ENCODE measurements around the gene TACC3.

The TACC3 gene

DNA sequence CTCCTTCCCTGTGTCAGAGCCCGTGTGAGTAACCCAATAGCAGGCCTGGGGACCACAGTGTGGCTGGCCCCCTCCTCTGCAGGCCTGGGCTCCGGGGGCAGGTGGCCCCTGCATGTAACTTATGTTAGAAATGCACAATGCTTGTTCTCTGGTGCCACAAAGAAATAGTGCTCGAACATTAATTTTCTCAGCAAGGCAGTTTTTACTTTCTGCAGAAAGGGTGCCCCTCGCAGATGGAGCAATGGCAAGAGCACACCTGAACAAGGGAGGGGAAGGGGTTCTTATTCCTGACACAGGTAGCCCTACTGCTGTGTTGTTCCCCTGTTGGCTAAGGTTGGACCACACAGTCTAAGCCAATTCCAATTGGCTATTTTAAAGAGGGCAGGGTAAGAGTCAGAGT is 17.1 kb downstream of the TACC3 start:
- DNase-seq (ENCODE audit: low spot score), result no peak
- TF ChIP-seq, protein P1, sequence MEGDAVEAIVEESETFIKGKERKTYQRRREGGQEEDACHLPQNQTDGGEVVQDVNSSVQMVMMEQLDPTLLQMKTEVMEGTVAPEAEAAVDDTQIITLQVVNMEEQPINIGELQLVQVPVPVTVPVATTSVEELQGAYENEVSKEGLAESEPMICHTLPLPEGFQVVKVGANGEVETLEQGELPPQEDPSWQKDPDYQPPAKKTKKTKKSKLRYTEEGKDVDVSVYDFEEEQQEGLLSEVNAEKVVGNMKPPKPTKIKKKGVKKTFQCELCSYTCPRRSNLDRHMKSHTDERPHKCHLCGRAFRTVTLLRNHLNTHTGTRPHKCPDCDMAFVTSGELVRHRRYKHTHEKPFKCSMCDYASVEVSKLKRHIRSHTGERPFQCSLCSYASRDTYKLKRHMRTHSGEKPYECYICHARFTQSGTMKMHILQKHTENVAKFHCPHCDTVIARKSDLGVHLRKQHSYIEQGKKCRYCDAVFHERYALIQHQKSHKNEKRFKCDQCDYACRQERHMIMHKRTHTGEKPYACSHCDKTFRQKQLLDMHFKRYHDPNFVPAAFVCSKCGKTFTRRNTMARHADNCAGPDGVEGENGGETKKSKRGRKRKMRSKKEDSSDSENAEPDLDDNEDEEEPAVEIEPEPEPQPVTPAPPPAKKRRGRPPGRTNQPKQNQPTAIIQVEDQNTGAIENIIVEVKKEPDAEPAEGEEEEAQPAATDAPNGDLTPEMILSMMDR (IDR thresholded peaks at IDR 0.05; ENCODE audit: borderline replicate concordance, control extremely low read depth, extremely low read depth, insufficient read depth, missing control alignments), result no peak
- in situ Hi-C loops (cut with MboI; ENCODE audit: low sequenced_read_pairs, unreplicated experiment), result no loop called here

DNA sequence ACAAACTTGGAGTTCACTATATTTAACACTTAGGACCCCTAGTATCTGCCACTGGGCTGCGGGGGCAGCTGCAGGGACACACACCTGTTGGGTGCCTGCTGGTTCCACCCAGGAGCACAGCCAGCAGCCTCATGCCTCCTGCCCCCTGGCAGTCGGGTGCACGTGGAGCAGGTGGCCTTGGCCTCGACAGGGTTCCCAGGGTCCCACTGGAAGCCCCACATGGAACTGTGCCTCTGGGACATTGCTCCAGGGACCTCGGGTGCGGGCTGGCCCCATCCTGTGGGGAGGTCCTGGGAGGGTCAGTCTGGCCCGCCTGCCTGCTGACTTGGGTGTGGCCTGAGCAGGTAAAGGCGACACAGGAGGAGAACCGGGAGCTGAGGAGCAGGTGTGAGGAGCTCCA is 18.0 kb downstream of the TACC3 start:
- in situ Hi-C loops (cut with MboI; ENCODE audit: low sequenced_read_pairs, unreplicated experiment), result no loop called here
- DNase-seq (ENCODE audit: low spot score), result no peak
- TF ChIP-seq, protein P1 (IDR thresholded peaks at IDR 0.05; ENCODE audit: borderline replicate concordance, control extremely low read depth, extremely low read depth, insufficient read depth, missing control alignments), result no peak

DNA sequence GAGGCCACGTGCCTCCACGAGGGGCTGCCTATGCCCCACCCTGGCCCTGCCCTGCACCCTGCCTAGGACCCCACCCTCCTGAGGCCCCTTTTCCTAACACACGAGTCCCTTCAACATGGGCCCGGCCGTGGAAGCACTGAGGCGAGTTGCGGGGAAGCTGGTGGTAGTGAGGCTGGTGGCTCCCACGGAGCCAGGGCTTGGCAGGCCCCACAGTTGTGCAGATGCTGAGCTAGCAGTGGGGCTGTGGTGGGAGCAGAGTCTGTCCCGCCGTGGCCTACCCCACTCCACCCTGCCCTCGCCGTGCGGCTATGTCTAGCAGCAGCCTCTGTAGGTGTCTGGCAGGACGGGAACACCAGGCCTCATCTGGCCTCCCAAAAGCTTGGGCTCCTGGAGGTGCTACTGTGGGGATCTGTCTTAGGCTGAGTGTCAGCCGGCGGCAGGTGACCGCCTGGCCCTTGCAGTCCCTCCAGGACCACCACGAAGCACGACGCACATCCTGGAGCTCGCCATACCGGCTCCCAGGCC is 18.8 kb downstream of the TACC3 start:
- DNase-seq (ENCODE audit: low spot score), result no peak
- in situ Hi-C loops (cut with MboI; ENCODE audit: low sequenced_read_pairs, unreplicated experiment), result no loop called here
- TF ChIP-seq, protein P1 (IDR thresholded peaks at IDR 0.05; ENCODE audit: borderline replicate concordance, control extremely low read depth, extremely low read depth, insufficient read depth, missing control alignments), result no peak

DNA sequence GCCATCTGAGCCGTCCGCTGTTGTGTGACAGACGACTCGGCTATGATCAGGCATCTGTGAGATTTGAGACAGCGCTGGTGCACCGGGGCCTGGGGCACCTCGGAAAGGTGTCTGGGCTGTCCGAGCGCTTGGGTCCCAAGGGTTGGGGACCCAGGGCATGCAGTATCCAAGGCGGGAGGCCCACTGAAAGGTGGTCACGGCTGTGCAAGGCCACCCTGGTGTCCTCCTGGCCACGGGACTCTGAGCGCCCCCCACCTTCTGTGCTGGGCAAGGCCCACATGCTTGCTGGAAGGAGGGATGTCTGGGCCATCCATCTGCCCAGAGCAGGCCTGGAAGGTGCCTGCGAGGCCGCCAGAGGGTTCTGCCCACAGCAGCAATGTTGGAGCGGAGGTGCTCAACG is 19.9 kb downstream of the TACC3 start:
- in situ Hi-C loops (cut with MboI; ENCODE audit: low sequenced_read_pairs, unreplicated experiment), result no loop called here
- TF ChIP-seq, protein P1 (IDR thresholded peaks at IDR 0.05; ENCODE audit: borderline replicate concordance, control extremely low read depth, extremely low read depth, insufficient read depth, missing control alignments), result no peak

DNA sequence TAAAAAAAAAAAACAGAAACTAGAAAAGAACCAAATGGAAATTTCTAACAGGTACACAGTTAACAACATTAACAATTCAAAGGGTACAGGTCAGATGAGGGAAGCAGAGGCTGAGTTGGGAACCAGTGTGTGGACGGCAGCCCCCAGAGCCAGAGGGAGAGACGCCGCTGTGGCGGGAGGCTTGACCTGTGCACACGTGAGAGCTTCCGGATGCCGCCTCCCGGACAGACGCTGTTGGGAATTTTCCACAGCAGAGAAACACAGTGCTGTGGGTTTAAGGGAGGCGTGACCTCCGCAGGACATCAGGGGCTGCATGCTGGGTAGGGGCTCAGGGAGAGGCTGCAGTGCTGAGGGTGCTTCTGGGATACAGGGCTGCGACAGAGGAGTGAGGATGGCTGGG is 22.2 kb downstream of the TACC3 start:
- in situ Hi-C loops (cut with MboI; ENCODE audit: low sequenced_read_pairs, unreplicated experiment), result no loop called here
- TF ChIP-seq, protein P1 (IDR thresholded peaks at IDR 0.05; ENCODE audit: borderline replicate concordance, control extremely low read depth, extremely low read depth, insufficient read depth, missing control alignments), result no peak
- no peak for DNase-seq (ENCODE audit: low spot score)

More for the DNA sequence above, 19.9 kb downstream of the TACC3 start:
- DNase-seq (ENCODE audit: low spot score), result no peak

DNA sequence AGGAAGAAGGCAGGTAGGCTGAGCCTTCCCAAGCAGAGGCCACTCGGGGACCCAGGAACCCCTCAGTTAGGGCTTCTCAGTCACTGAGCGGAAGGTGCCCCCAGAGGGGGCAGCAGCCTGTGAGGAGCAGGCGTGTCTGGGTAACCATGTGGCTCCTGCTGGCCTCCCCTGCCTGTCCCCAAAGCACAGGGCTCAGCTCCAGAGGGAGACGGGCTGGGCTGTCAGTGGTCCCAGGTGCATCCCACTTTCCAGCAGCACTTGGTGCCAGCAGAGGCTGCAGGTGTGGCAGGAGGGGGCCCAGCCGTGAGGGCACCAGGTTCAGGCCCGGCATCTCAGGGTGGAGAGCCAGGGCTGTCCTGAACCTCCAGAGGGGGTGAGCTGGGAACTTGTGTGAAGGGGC is 22.7 kb downstream of the TACC3 start:
- DNase-seq (ENCODE audit: low spot score), result no peak
- in situ Hi-C loops (cut with MboI; ENCODE audit: low sequenced_read_pairs, unreplicated experiment), result no loop called here
- TF ChIP-seq, protein P1 (IDR thresholded peaks at IDR 0.05; ENCODE audit: borderline replicate concordance, control extremely low read depth, extremely low read depth, insufficient read depth, missing control alignments), result no peak

DNA sequence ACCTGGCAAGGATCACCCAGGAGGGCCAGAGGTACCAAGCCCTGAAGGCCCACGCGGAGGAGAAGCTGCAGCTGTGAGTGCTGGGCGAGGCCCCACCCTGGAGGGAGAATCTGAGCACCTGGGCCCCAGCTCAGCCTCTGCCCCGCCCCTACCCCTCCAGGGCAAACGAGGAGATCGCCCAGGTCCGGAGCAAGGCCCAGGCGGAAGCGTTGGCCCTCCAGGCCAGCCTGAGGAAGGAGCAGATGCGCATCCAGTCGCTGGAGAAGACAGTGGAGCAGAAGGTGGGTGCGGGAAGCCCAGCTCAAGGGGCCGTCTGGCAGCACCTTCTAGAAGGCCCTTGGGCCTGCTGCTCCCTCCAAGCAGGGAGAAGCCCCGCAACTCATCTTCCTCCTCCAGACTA is 23.2 kb downstream of the TACC3 start:
- TF ChIP-seq, protein P1 (IDR thresholded peaks at IDR 0.05; ENCODE audit: borderline replicate concordance, control extremely low read depth, extremely low read depth, insufficient read depth, missing control alignments), result no peak
- in situ Hi-C loops (cut with MboI; ENCODE audit: low sequenced_read_pairs, unreplicated experiment), result no loop called here
- DNase-seq (ENCODE audit: low spot score), result no peak
